Endothelial cell (in vitro differentiated cells): ENCODE data around the gene KCNIP4. TPM values are rescaled to one million over a fixed set of nuclear protein-coding genes. Genes with fewer than 3 reads are reported as not detected.

Source experiments
- DNase-seq: peaks from one replicate; pipeline ENCODE4 v3.0.0; 2021; ENCODE audit warnings: low spot score
- H3K27ac Mint-ChIP-seq: one replicate; pipeline ENCODE4 v1.8.0; 2021; ENCODE audit warnings: mixed read lengths, inconsistent platforms; ENCODE audit not compliant: unreplicated experiment
- H3K27me3 Mint-ChIP-seq: one replicate; pipeline ENCODE4 v1.8.0; 2021; ENCODE audit warnings: mild to moderate bottlenecking, moderate library complexity, mixed read lengths, inconsistent platforms; ENCODE audit not compliant: unreplicated experiment
- H3K36me3 Mint-ChIP-seq: one replicate; pipeline ENCODE4 v1.8.0; 2021; ENCODE audit warnings: mild to moderate bottlenecking, low read depth, mixed read lengths, inconsistent platforms; ENCODE audit not compliant: unreplicated experiment
- H3K4me1 Mint-ChIP-seq: one replicate; pipeline ENCODE4 v1.8.0; 2021; ENCODE audit warnings: mild to moderate bottlenecking, mixed read lengths, inconsistent platforms; ENCODE audit not compliant: unreplicated experiment
- H3K4me3 Mint-ChIP-seq: one replicate; pipeline ENCODE4 v1.8.0; 2021; ENCODE audit warnings: mild to moderate bottlenecking, mixed read lengths, inconsistent platforms; ENCODE audit not compliant: unreplicated experiment
- H3K9me3 Mint-ChIP-seq: one replicate; pipeline ENCODE4 v1.8.0; 2021; ENCODE audit warnings: mixed read lengths, inconsistent platforms; ENCODE audit not compliant: unreplicated experiment
- CTCF ChIP-seq: fragments of 200-600 bp; sonication (generic); IDR thresholded peaks from one replicate; pipeline ENCODE4 v1.5.0; 2021; ENCODE audit warnings: antibody characterized with exemption; ENCODE audit not compliant: unreplicated experiment
- total RNA-seq: library from RNA; stranded (reverse); fragmentation: NEBNext Ultra II Directional; extraction: Animal tissue kit (Norgen Biotek cat#: 25700); gene quantifications from one replicate; pipeline ENCODE4 v1.2.1, GENCODE V29; 2021; ENCODE audit not compliant: unreplicated experiment

The KCNIP4 gene
- total RNA-seq, 1 donor from 2014 or later, result 0.31 TPM

- H3K4me1 Mint-ChIP-seq, result no peaks in the 10 kb centered on the region
Observed at GRCh38 chr4:21879187-21879586, 69.4 kb downstream of the KCNIP4 start.

GRCh38 chr4:21876711-21877110 lies 71.9 kb downstream of the KCNIP4 start:
- no peak for TF ChIP-seq CTCF
- no peaks in the 10 kb centered on the region for H3K36me3 Mint-ChIP-seq
- no peak for DNase-seq
- H3K27ac Mint-ChIP-seq, result no peak overlapping the region
- no peaks in the 10 kb centered on the region for H3K9me3 Mint-ChIP-seq
- no peaks in the 10 kb centered on the region for H3K27me3 Mint-ChIP-seq
- H3K4me1 Mint-ChIP-seq, result no peaks in the 10 kb centered on the region
- no peak overlapping the region for H3K4me3 Mint-ChIP-seq

More at GRCh38 chr4:21879187-21879586, 69.4 kb downstream of the KCNIP4 start:
- no peaks in the 10 kb centered on the region for H3K36me3 Mint-ChIP-seq
- TF ChIP-seq CTCF, result no peak
- peak; percentile 15 for DNase-seq
- no peaks in the 10 kb centered on the region for H3K9me3 Mint-ChIP-seq
- no peak overlapping the region for H3K4me3 Mint-ChIP-seq
- no peak overlapping the region for H3K27ac Mint-ChIP-seq
- H3K27me3 Mint-ChIP-seq, result no peaks in the 10 kb centered on the region

GRCh38 chr4:21873145-21873544 lies 75.4 kb downstream of the KCNIP4 start:
- Mint-ChIP-seq H3K36me3 (no peaks in the 10 kb centered on the region), H3K4me1 (no peaks in the 10 kb centered on the region), H3K27ac (no peak overlapping the region), H3K4me3 (no peak overlapping the region), H3K27me3 (no peaks in the 10 kb centered on the region), H3K9me3 (no peaks in the 10 kb centered on the region)
- no peak for DNase-seq
- no peak for TF ChIP-seq CTCF

- no peaks in the 10 kb centered on the region for H3K36me3 Mint-ChIP-seq
- no peak for DNase-seq
- H3K4me3 Mint-ChIP-seq, result no peak overlapping the region
- H3K4me1 Mint-ChIP-seq, result no peaks in the 10 kb centered on the region
- no peaks in the 10 kb centered on the region for H3K27me3 Mint-ChIP-seq
- H3K9me3 Mint-ChIP-seq, result no peaks in the 10 kb centered on the region
- no peak for TF ChIP-seq CTCF
- H3K27ac Mint-ChIP-seq, result no peak overlapping the region
Observed at GRCh38 chr4:21872101-21872500, 76.5 kb downstream of the KCNIP4 start.

GRCh38 chr4:21869978-21870745 lies 78.4 kb downstream of the KCNIP4 start:
- Mint-ChIP-seq H3K27ac (no peak overlapping the region), H3K4me1 (no peaks in the 10 kb centered on the region), H3K4me3 (no peak overlapping the region), H3K36me3 (no peaks in the 10 kb centered on the region), H3K9me3 (no peaks in the 10 kb centered on the region), H3K27me3 (peaks cover under 1% of the 10 kb centered on the region)
- no peak for DNase-seq
- TF ChIP-seq CTCF, result no peak
